Cardiac septum (tissue), 1 donor: ENCODE results near the gene TRHDE. TPM values are rescaled to one million over a fixed set of nuclear protein-coding genes. Genes with fewer than 3 reads are reported as not detected.
"Not testable (repeated sequence)": the region's sequence is repeated elsewhere in the genome, so short reads cannot be mapped to it uniquely, and the experiment has no call there.

Experiments used
- DNase-seq: peaks from one replicate; pipeline ENCODE4 v3.0.0-alpha.2; 2020; ENCODE audit warnings: low spot score
- intact Hi-C: fragments of 100-400 bp; cut with DNase I; formaldehyde crosslinking; loops from one replicate; pipeline ENCODE4 v1.14.0; 2022
- total RNA-seq: library from RNA; stranded (reverse); fragmentation: NEBNext Ultra II Directional; extraction: Animal tissue kit (Norgen Biotek cat#: 25700); gene quantifications from one replicate; pipeline ENCODE4 v1.2.1, GENCODE V29; 2021
- donor health status: DM: no; HTN: no; CAD: no.

TRHDE gene
- total RNA-seq, 1 donor from 2014 or later = 0.30 TPM

GRCh38 chr12:72549184-72549583, 277.0 kb downstream of the TRHDE start:
- DNase-seq = no peak
- intact Hi-C loops = no loop called here

- intact Hi-C loops = no loop called here
Measured at GRCh38 chr12:72560003-72560769, 288.0 kb downstream of the TRHDE start.

GRCh38 chr12:72570601-72571000, 298.4 kb downstream of the TRHDE start:
- DNase-seq = no peak

More at GRCh38 chr12:72560003-72560769, 288.0 kb downstream of the TRHDE start:
- DNase-seq = no peak

GRCh38 chr12:72574138-72574537, 302.0 kb downstream of the TRHDE start:
- DNase-seq = no peak
- intact Hi-C loops = no loop called here

More at GRCh38 chr12:72570601-72571000, 298.4 kb downstream of the TRHDE start:
- intact Hi-C loops = no loop called here

- DNase-seq = no peak
- intact Hi-C loops = no loop called here
Measured at GRCh38 chr12:72578327-72578726, 306.2 kb downstream of the TRHDE start.

GRCh38 chr12:72586456-72586855, 314.3 kb downstream of the TRHDE start:
- no peak for DNase-seq
- intact Hi-C loops = no loop called here

- intact Hi-C loops = no loop called here
- no peak for DNase-seq
Measured at GRCh38 chr12:72602581-72602980, 330.4 kb downstream of the TRHDE start.

- intact Hi-C loops = no loop called here
- no peak for DNase-seq
Measured at GRCh38 chr12:72605975-72606374, 333.8 kb downstream of the TRHDE start.

- intact Hi-C loops = no loop called here
Measured at GRCh38 chr12:72610342-72610741, 338.2 kb downstream of the TRHDE start.

GRCh38 chr12:72610854-72611358, 338.7 kb downstream of the TRHDE start:
- DNase-seq = no peak
- intact Hi-C loops = no loop called here

More at GRCh38 chr12:72610342-72610741, 338.2 kb downstream of the TRHDE start:
- no peak for DNase-seq

- intact Hi-C loops = no loop called here
Measured at GRCh38 chr12:72612171-72612570, 340.0 kb downstream of the TRHDE start.

GRCh38 chr12:72618764-72619163, 346.6 kb downstream of the TRHDE start:
- no peak for DNase-seq
- intact Hi-C loops = no loop called here

More at GRCh38 chr12:72612171-72612570, 340.0 kb downstream of the TRHDE start:
- DNase-seq = no peak

- DNase-seq = no peak
- intact Hi-C loops = no loop called here
Measured at GRCh38 chr12:72622556-72622955, 350.4 kb downstream of the TRHDE start.

GRCh38 chr12:72631926-72632685, 359.9 kb downstream of the TRHDE start:
- intact Hi-C loops = no loop called here
- DNase-seq = no peak

- intact Hi-C loops = no loop called here
- DNase-seq = no peak
Measured at GRCh38 chr12:72642706-72643105, 370.5 kb downstream of the TRHDE start.

GRCh38 chr12:72647139-72647538, 375.0 kb downstream of the TRHDE start:
- DNase-seq = no peak
- intact Hi-C loops = no loop called here

GRCh38 chr12:72658615-72659014, 386.4 kb downstream of the TRHDE start:
- DNase-seq = no peak
- intact Hi-C loops = no loop called here

- intact Hi-C loops, DNase-seq: not testable (repeated sequence)
Measured at GRCh38 chr12:72660174-72660573, 388.0 kb downstream of the TRHDE start.

- no peak for DNase-seq
Measured at GRCh38 chr12:72673853-72674252, 401.7 kb downstream of the TRHDE start.

GRCh38 chr12:72676556-72676955, 404.4 kb downstream of the TRHDE start:
- intact Hi-C loops = no loop called here
- no peak for DNase-seq

More at GRCh38 chr12:72673853-72674252, 401.7 kb downstream of the TRHDE start:
- intact Hi-C loops = no loop called here

- intact Hi-C loops = no loop called here
- DNase-seq = no peak
Measured at GRCh38 chr12:72677139-72677538, 405.0 kb downstream of the TRHDE start.
